Tibial nerve (tissue), 4 donors: ENCODE results near the gene LRPPRC.

ENCODE experiments used
- EP300 ChIP-seq, 2 donors: sonication (generic); formaldehyde crosslinking; IDR thresholded peaks; one replicate each; pipeline ENCODE4 v1.6.1; 2017; ENCODE audit warnings: antibody characterized with exemption in 2 of 2, mild to moderate bottlenecking in 1 of 2
- TF ChIP-seq, protein P1 (sequence below), 5 experiments: fragments of 200-600 bp in 3 of 5; fragments of 450-650 bp in 2 of 5; sonication (generic) in 3 of 5; IDR thresholded peaks; one replicate each; pipeline ENCODE4 v1.5.1; 2016 to 2019; ENCODE audit warnings: antibody characterized with exemption in 5 of 5, mild to moderate bottlenecking in 3 of 5, moderate library complexity in 2 of 5

DNA sequence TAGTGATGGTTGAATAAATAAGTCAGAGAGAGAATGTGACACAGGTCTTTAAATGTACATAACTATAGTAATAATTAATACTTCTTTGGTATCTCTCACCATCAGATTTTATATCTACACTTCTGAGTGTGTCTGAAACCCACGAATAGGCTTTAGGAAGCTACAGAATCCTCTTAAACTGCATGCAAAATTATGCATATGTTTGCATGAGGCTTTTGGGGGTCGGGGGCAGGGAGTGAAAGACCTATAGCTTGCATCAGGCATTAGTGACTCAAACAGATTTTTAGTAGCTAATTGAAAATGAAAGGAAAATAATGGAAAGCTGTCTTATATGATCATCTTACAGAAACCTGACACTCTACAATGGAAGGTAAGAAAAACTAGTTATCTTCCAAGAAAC, 14.9 kb downstream of the LRPPRC start:
- TF ChIP-seq, protein P1, sequence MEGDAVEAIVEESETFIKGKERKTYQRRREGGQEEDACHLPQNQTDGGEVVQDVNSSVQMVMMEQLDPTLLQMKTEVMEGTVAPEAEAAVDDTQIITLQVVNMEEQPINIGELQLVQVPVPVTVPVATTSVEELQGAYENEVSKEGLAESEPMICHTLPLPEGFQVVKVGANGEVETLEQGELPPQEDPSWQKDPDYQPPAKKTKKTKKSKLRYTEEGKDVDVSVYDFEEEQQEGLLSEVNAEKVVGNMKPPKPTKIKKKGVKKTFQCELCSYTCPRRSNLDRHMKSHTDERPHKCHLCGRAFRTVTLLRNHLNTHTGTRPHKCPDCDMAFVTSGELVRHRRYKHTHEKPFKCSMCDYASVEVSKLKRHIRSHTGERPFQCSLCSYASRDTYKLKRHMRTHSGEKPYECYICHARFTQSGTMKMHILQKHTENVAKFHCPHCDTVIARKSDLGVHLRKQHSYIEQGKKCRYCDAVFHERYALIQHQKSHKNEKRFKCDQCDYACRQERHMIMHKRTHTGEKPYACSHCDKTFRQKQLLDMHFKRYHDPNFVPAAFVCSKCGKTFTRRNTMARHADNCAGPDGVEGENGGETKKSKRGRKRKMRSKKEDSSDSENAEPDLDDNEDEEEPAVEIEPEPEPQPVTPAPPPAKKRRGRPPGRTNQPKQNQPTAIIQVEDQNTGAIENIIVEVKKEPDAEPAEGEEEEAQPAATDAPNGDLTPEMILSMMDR (IDR thresholded peaks at IDR 0.05), result no peak
- no peak for TF ChIP-seq EP300 (IDR thresholded peaks at IDR 0.05)
